Neural progenitor cell (in vitro differentiated cells): ENCODE results near the gene TERC. TPM values are rescaled to one million over a fixed set of nuclear protein-coding genes. Genes with fewer than 3 reads are reported as not detected.
A peak's percentile ranks its signal among the peaks of the same experiment; 100 is the strongest.

Source experiments
- DNase-seq: peaks from one replicate; pipeline ENCODE4 v3.0.0-alpha.2; 2016; ENCODE audit warnings: low spot score
- H2AFZ ChIP-seq: fragments of 200-600 bp; sonication (generic); replicated peaks from 2 replicates; pipeline ENCODE4 v1.6.1; 2016; ENCODE audit warnings: antibody characterized with exemption
- H3F3A ChIP-seq: fragments of 200-600 bp; sonication (generic); 2 replicates; pipeline ENCODE4 v1.6.1; 2016; ENCODE audit warnings: antibody characterized with exemption, low read depth
- H3K27ac ChIP-seq: fragments of 200-600 bp; sonication (generic); 2 replicates; pipeline ENCODE4 v1.5.1; 2016; ENCODE audit warnings: mild to moderate bottlenecking
- H3K27me3 ChIP-seq: fragments of 200-600 bp; sonication (generic); 2 replicates; pipeline ENCODE4 v1.6.1; 2016; ENCODE audit warnings: mild to moderate bottlenecking, moderate library complexity
- H3K36me3 ChIP-seq: fragments of 200-600 bp; sonication (generic); 2 replicates; pipeline ENCODE4 v1.5.1; 2016
- H3K4me1 ChIP-seq: fragments of 200-600 bp; sonication (generic); 2 replicates; pipeline ENCODE4 v1.6.1; 2016; ENCODE audit warnings: mixed run types
- H3K4me2 ChIP-seq: fragments of 200-600 bp; sonication (generic); 2 replicates; pipeline ENCODE4 v1.6.1; 2016
- H3K4me3 ChIP-seq: fragments of 200-600 bp; sonication (generic); 2 replicates; pipeline ENCODE4 v1.5.1; 2016
- H3K79me2 ChIP-seq: fragments of 200-600 bp; sonication (generic); 2 replicates; pipeline ENCODE4 v1.6.1; 2016; ENCODE audit warnings: low read depth
- H3K9ac ChIP-seq: fragments of 200-600 bp; sonication (generic); 2 replicates; pipeline ENCODE4 v1.6.1; 2016
- H3K9me3 ChIP-seq: fragments of 200-600 bp; sonication (generic); 2 replicates; pipeline ENCODE4 v1.5.1; 2016; ENCODE audit warnings: low read depth
- H4K20me1 ChIP-seq: fragments of 200-600 bp; sonication (generic); 2 replicates; pipeline ENCODE4 v1.6.1; 2016; ENCODE audit warnings: low read depth
- H3K27ac Mint-ChIP-seq: 3 replicates; pipeline ENCODE4 v1.8.0; 2021; ENCODE audit warnings: mixed read lengths
- H3K27me3 Mint-ChIP-seq: 2 replicates; pipeline ENCODE4 v1.8.0; 2022; ENCODE audit warnings: low read depth, mild to moderate bottlenecking, inconsistent platforms, moderate library complexity, mixed read lengths; ENCODE audit not compliant: insufficient read depth
- H3K36me3 Mint-ChIP-seq: 3 replicates; pipeline ENCODE4 v1.8.0; 2021; ENCODE audit warnings: mixed read lengths
- H3K4me1 Mint-ChIP-seq: 3 replicates; pipeline ENCODE4 v1.8.0; 2021; ENCODE audit warnings: mixed read lengths
- H3K4me3 Mint-ChIP-seq: 3 replicates; pipeline ENCODE4 v1.8.0; 2021; ENCODE audit warnings: mild to moderate bottlenecking, moderate library complexity, mixed read lengths
- H3K9me3 Mint-ChIP-seq: 3 replicates; pipeline ENCODE4 v1.8.0; 2020; ENCODE audit warnings: mixed read lengths
- EZH2 ChIP-seq: fragments of 200-600 bp; sonication (generic); IDR thresholded peaks from 2 replicates; pipeline ENCODE4 v1.6.1; 2017; ENCODE audit warnings: antibody characterized with exemption, mild to moderate bottlenecking, moderate library complexity
- EZH2phosphoT487 ChIP-seq: fragments of 200-600 bp; sonication (generic); IDR thresholded peaks from 2 replicates; pipeline ENCODE4 v1.6.1; 2017; ENCODE audit warnings: antibody characterized with exemption
- total RNA-seq: library from RNA; depleted of rRNA; stranded (reverse); fragments of >200 nt; gene quantifications from 2 replicates; pipeline ENCODE4 v1.2.3, GENCODE V29; 2015; ENCODE audit warnings: low replicate concordance
- TF ChIP-seq, protein P1 (sequence below): fragments of 200-600 bp; sonication (generic); IDR thresholded peaks from 2 replicates; pipeline ENCODE4 v1.5.1; 2017; ENCODE audit warnings: antibody characterized with exemption, mild to moderate bottlenecking

TERC gene
- total RNA-seq, 1 donor from 2014 or later: 47.5 TPM

GRCh38 chr3:169774186-169774585 lies 9.3 kb upstream of the TERC start:
- H3K9ac ChIP-seq: no peak overlapping the region
- peak overlapping the region; percentile 97 for H3K4me3 ChIP-seq
- H3K9me3 Mint-ChIP-seq: peaks cover 11% of the 10 kb centered on the region
- H3K27ac Mint-ChIP-seq: no peak overlapping the region
- H3K4me2 ChIP-seq: peak overlapping the region; percentile 81
- H3K4me1 ChIP-seq: peaks cover 8% of the 10 kb centered on the region
- H3K4me3 Mint-ChIP-seq: peak overlapping the region; percentile 99
- H4K20me1 ChIP-seq: no peaks in the 10 kb centered on the region
- peaks cover 15% of the 10 kb centered on the region for H3K36me3 Mint-ChIP-seq
- H3K27ac ChIP-seq: no peak overlapping the region
- H3K36me3 ChIP-seq: peaks cover 7% of the 10 kb centered on the region
- H3K9me3 ChIP-seq: no peaks in the 10 kb centered on the region
- peaks cover 32% of the 10 kb centered on the region for H3K79me2 ChIP-seq
- H3K4me1 Mint-ChIP-seq: peaks cover 28% of the 10 kb centered on the region
- DNase-seq: peak; percentile 33
- no peak for TF ChIP-seq EZH2
- TF ChIP-seq, protein P1, sequence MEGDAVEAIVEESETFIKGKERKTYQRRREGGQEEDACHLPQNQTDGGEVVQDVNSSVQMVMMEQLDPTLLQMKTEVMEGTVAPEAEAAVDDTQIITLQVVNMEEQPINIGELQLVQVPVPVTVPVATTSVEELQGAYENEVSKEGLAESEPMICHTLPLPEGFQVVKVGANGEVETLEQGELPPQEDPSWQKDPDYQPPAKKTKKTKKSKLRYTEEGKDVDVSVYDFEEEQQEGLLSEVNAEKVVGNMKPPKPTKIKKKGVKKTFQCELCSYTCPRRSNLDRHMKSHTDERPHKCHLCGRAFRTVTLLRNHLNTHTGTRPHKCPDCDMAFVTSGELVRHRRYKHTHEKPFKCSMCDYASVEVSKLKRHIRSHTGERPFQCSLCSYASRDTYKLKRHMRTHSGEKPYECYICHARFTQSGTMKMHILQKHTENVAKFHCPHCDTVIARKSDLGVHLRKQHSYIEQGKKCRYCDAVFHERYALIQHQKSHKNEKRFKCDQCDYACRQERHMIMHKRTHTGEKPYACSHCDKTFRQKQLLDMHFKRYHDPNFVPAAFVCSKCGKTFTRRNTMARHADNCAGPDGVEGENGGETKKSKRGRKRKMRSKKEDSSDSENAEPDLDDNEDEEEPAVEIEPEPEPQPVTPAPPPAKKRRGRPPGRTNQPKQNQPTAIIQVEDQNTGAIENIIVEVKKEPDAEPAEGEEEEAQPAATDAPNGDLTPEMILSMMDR: no peak
- no peak for TF ChIP-seq EZH2phosphoT487
- H2AFZ ChIP-seq: no peak overlapping the region
- H3F3A ChIP-seq: peaks cover 34% of the 10 kb centered on the region
- H3K27me3 ChIP-seq: no peaks in the 10 kb centered on the region
- peaks cover 13% of the 10 kb centered on the region for H3K27me3 Mint-ChIP-seq

GRCh38 chr3:169772897-169773816 lies 8.3 kb upstream of the TERC start, which contains the start of gene MYNN:
Gene MYNN, plus strand, starts transcription at chr3:169773396. Its CDS starts 900 bp downstream, at chr3:169774296.
- H3K36me3 ChIP-seq: peaks cover 7% of the 10 kb centered on the region
- no peaks in the 10 kb centered on the region for H3K9me3 ChIP-seq
- no peaks in the 10 kb centered on the region for H4K20me1 ChIP-seq
- H3K27me3 ChIP-seq: no peaks in the 10 kb centered on the region
- Mint-ChIP-seq H3K4me1 (peaks cover 28% of the 10 kb centered on the region), H3K36me3 (peaks cover 11% of the 10 kb centered on the region), H3K9me3 (peaks cover 11% of the 10 kb centered on the region), H3K27ac (peak within 1 kb of the TSS; percentile 94), H3K4me3 (peak within 1 kb of the TSS; percentile 99), H3K27me3 (peaks cover 13% of the 10 kb centered on the region)
- peaks cover 8% of the 10 kb centered on the region for H3K4me1 ChIP-seq
- H3K27ac ChIP-seq: peak within 1 kb of the TSS; percentile 98
- TF ChIP-seq EZH2phosphoT487 (no peak), EZH2 (no peak)
- TF ChIP-seq, protein P1: peak; percentile 10
- peak within 1 kb of the TSS; percentile 97 for H3K4me3 ChIP-seq
- H3K79me2 ChIP-seq: peaks cover 32% of the 10 kb centered on the region
- H2AFZ ChIP-seq: peak within 1 kb of the TSS; percentile 98
- H3K9ac ChIP-seq: peak within 1 kb of the TSS; percentile 94
- peak within 1 kb of the TSS; percentile 81 for H3K4me2 ChIP-seq
- DNase-seq: peak; percentile 92
- H3F3A ChIP-seq: peaks cover 42% of the 10 kb centered on the region

DNA sequence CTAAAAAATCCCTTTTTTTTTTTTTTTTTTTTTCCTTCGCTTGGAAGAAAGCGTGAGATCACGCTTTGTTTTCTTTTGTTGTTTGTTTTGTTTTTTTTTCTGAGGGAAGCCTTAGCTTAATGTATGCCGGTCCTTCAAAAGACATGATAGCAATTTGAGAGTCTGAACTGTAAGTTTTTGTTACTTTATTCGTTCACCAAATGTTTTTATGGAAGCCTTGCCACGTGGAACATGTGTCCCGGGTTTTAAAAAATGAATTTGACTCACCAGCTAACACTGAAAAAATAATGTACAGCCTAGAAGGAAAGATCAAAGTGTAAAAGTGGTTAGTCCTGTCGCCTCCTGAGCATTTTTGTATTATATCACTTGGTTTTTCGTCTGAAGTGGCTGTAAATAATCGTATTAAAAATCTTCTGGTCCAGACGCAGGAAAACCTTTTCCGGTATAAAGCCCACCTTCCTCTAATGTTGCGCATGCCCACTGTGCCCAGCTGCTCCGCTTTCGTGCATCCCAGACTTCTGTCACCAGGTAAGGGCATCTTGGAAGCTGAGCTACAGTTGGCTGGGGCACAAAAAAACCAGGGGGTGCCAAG lies 7.5 kb upstream of the TERC start:
- peak overlapping the region; percentile 94 for H3K9ac ChIP-seq
- Mint-ChIP-seq H3K4me3 (peak overlapping the region; percentile 99), H3K27me3 (peaks cover 17% of the 10 kb centered on the region), H3K9me3 (peaks cover 11% of the 10 kb centered on the region), H3K27ac (peak overlapping the region; percentile 94), H3K36me3 (peaks cover 10% of the 10 kb centered on the region), H3K4me1 (peaks cover 28% of the 10 kb centered on the region)
- H3K27ac ChIP-seq: peak overlapping the region; percentile 98
- DNase-seq: peak; percentile 80
- peaks cover 8% of the 10 kb centered on the region for H3K4me1 ChIP-seq
- H3K36me3 ChIP-seq: peaks cover 7% of the 10 kb centered on the region
- H3K4me3 ChIP-seq: peak overlapping the region; percentile 97
- peak overlapping the region; percentile 81 for H3K4me2 ChIP-seq
- peak overlapping the region; percentile 98 for H2AFZ ChIP-seq
- TF ChIP-seq, protein P1: no peak
- no peak for TF ChIP-seq EZH2
- no peak for TF ChIP-seq EZH2phosphoT487
- peaks cover 32% of the 10 kb centered on the region for H3K79me2 ChIP-seq
- peaks cover 49% of the 10 kb centered on the region for H3F3A ChIP-seq
- no peaks in the 10 kb centered on the region for H4K20me1 ChIP-seq
- H3K27me3 ChIP-seq: no peaks in the 10 kb centered on the region
- no peaks in the 10 kb centered on the region for H3K9me3 ChIP-seq
